WI38 (cell line): ENCODE data around the gene ZNF394.

Experiments used
- H3K4me3 ChIP-seq: 2 replicates; pipeline ENCODE4 v1.5.1; 2011; ENCODE audit warnings: low read depth, mild to moderate bottlenecking, control low read depth, low read length
- TF ChIP-seq, protein P1 (sequence below): IDR thresholded peaks from 2 replicates; pipeline ENCODE4 v1.5.1; 2012; ENCODE audit warnings: low read depth, mild to moderate bottlenecking, control low read depth, low read length

ZNF394 gene

DNA sequence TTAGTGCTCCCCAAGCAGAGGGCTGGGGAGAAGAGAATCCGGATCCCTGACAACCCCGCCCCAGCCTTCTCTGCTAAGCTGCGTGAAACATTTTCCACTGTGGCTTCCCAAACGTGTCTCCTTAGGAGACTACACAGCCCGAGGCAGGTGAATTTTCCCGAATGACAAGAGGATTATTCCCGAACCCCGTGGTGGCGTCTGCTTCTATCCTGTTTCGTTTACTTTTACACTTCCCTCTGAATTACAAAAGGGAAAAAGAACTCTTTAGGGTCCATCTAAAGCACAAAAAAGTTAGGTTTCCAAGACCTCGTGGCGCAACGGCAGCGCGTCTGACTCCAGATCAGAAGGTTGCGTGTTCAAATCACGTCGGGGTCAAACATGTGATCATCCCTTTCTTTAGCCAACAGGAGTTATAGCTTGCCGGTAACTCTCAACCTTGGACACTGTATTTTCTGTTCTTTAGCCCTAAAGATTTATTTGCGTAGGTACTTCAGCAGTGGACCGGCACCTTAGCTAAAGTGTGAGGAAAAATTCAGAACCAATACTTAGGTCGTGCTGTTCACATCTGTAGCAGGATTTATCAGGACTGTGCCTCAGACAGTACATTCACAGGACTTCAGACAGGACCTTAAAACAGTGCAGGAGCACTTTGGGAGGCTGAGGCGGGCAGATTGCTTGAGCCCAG is 30.6 kb downstream of the ZNF394 start:
- H3K4me3 ChIP-seq = no peak overlapping the region
- TF ChIP-seq, protein P1, sequence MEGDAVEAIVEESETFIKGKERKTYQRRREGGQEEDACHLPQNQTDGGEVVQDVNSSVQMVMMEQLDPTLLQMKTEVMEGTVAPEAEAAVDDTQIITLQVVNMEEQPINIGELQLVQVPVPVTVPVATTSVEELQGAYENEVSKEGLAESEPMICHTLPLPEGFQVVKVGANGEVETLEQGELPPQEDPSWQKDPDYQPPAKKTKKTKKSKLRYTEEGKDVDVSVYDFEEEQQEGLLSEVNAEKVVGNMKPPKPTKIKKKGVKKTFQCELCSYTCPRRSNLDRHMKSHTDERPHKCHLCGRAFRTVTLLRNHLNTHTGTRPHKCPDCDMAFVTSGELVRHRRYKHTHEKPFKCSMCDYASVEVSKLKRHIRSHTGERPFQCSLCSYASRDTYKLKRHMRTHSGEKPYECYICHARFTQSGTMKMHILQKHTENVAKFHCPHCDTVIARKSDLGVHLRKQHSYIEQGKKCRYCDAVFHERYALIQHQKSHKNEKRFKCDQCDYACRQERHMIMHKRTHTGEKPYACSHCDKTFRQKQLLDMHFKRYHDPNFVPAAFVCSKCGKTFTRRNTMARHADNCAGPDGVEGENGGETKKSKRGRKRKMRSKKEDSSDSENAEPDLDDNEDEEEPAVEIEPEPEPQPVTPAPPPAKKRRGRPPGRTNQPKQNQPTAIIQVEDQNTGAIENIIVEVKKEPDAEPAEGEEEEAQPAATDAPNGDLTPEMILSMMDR = no peak

DNA sequence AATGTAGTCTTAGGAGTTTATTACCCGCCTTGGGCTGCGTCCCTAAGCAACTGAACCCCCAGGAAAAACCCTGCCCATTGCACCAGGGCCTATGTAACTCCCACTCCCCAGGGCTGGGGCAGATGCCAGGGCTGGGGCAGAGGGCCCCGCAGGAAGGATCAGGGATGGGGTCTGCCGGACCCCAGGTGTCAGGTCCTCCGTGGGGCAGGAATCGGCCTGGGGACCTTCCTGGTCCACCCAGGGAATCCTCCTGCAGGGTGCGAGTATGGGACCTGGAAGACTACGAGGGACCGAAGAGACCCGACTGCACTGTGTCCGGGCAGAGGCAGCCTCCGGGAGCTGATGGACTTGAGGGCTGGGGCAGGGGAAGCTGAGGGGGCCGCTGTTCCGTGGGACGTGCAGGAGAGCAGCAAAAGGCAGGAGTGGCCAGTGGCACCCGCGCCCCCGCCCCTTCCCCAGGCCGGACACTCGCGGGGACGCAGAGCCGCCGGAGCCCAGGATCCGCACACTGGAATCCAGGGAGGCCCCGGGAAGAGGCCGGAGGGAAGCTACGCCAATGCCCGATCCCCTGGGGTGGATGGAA is 31.7 kb downstream of the ZNF394 start:
- TF ChIP-seq, protein P1 = no peak
- no peak overlapping the region for H3K4me3 ChIP-seq

- TF ChIP-seq, protein P1 = no peak
- H3K4me3 ChIP-seq = peak overlapping the region; percentile 96
Measured at GRCh38 chr7:99465421-99465768, 34.7 kb downstream of the ZNF394 start.

- no peak overlapping the region for H3K4me3 ChIP-seq
- TF ChIP-seq, protein P1 = no peak
Measured at GRCh38 chr7:99461221-99461620, 38.9 kb downstream of the ZNF394 start.

GRCh38 chr7:99460651-99461050 is 39.4 kb downstream of the ZNF394 start:
- TF ChIP-seq, protein P1 = no peak
- no peak overlapping the region for H3K4me3 ChIP-seq

GRCh38 chr7:99459087-99459486 is 41.0 kb downstream of the ZNF394 start:
- TF ChIP-seq, protein P1 = peak; percentile 25; the same call in 1 of the 2 replicates

GRCh38 chr7:99457650-99458493 is 42.2 kb downstream of the ZNF394 start:
- TF ChIP-seq, protein P1 = no peak
- H3K4me3 ChIP-seq = no peak overlapping the region

More at GRCh38 chr7:99459087-99459486, 41.0 kb downstream of the ZNF394 start:
- H3K4me3 ChIP-seq = no peak overlapping the region
